Left lung (tissue), 10 donors: Measurements from ENCODE around the gene VSTM2B. TPM values are rescaled to one million over a fixed set of nuclear protein-coding genes. Genes with fewer than 3 reads are reported as not detected.
A peak's percentile ranks its signal among the peaks of the same experiment; 100 is the strongest.

Experiments
- ATAC-seq: fragments of 200-7000 bp; cut with Tn5 transposase; one replicate; pipeline ENCODE4 v1.9.1; 2020; ENCODE audit warnings: moderate library complexity
- DNase-seq, 4 donors: peaks; one replicate each; pipeline ENCODE4 v3.0.0-alpha.2; 2013 to 2020
- H3K27ac ChIP-seq, 2 donors: fragments of 200-600 bp; sonication (generic) in 1 of 2; one replicate each; pipeline versions ENCODE4 v1.5.0 to v1.8.0; 2020 to 2021
- H3K27me3 ChIP-seq, 2 donors: fragments of 200-600 bp; sonication (generic) in 1 of 2; one replicate each; pipeline versions ENCODE4 v1.5.0 to v1.8.0; 2020 to 2021
- H3K36me3 ChIP-seq, 2 donors: fragments of 200-600 bp; sonication (generic) in 1 of 2; one replicate each; pipeline versions ENCODE4 v1.5.0 to v1.8.0; 2020 to 2021
- H3K4me1 ChIP-seq, 2 donors: fragments of 200-600 bp; one replicate each; pipeline ENCODE4 v1.8.0; 2021
- H3K4me3 ChIP-seq, 2 donors: fragments of 200-600 bp; sonication (generic) in 1 of 2; one replicate each; pipeline versions ENCODE4 v1.5.0 to v1.8.0; 2020 to 2021; ENCODE audit warnings: mild to moderate bottlenecking in 1 of 2
- H3K9me3 ChIP-seq, 2 donors: fragments of 200-600 bp; sonication (generic) in 1 of 2; one replicate each; pipeline versions ENCODE4 v1.5.0 to v1.8.0; 2020 to 2021
- CTCF ChIP-seq, 2 donors: fragments of 200-600 bp; sonication (generic) in 1 of 2; IDR thresholded peaks; one replicate each; pipeline versions ENCODE4 v1.5.0 to v1.8.0; 2021; ENCODE audit warnings: antibody characterized with exemption in 2 of 2
- intact Hi-C, 2 donors: fragments of 100-400 bp; cut with DNase I; formaldehyde crosslinking; loops; one replicate each; pipeline versions ENCODE4 v1.11.2 to v1.14.2; 2022
- polyA plus RNA-seq, 6 donors: library from polyadenylated mRNA; unstranded; fragments of 120-200 nt; gene quantifications; one replicate each; pipeline ENCODE4 v1.2.1, GENCODE V29; 2013; ENCODE audit not compliant: insufficient read length in 6 of 6
- total RNA-seq, 2 donors: library from RNA; stranded (reverse); fragmentation: NEBNext Ultra II Directional; extraction: Animal tissue kit (Norgen Biotek cat#: 25700); gene quantifications; one replicate each; pipeline ENCODE4 v1.2.1, GENCODE V29; 2021
- donor health status: DM: no; HTN: yes; CAD: no.
- donor health status: DM: no; HTN: no; CAD: no.

VSTM2B gene
- total and polyA plus RNA-seq, 8 donors, result not detected

- intact Hi-C loops, result no loop called here
- no peak for TF ChIP-seq CTCF (IDR thresholded peaks at IDR 0.05)
- peak in 1 of 4 donors; percentile 46 for DNase-seq
- no peaks in the 10 kb centered on the region for H3K36me3 ChIP-seq
- H3K27me3 ChIP-seq, result peaks cover 0 to 36% of the 10 kb centered on the region in 2 donors
- no peaks in the 10 kb centered on the region for H3K4me1 ChIP-seq
- H3K4me3 ChIP-seq, result no peak overlapping the region
- no peak for ATAC-seq
- no peaks in the 10 kb centered on the region for H3K9me3 ChIP-seq
- no peak overlapping the region for H3K27ac ChIP-seq
Measured at GRCh38 chr19:29510701-29511265, 15.0 kb upstream of the VSTM2B start.

- no peak for TF ChIP-seq CTCF (IDR thresholded peaks at IDR 0.05)
- intact Hi-C loops, result no loop called here
- H3K27ac ChIP-seq, result no peak overlapping the region
- no peaks in the 10 kb centered on the region for H3K9me3 ChIP-seq
- peaks cover 0 to 36% of the 10 kb centered on the region in 2 donors for H3K27me3 ChIP-seq
- H3K4me3 ChIP-seq, result no peak overlapping the region
- DNase-seq (no peak), ATAC-seq (no peak)
- no peaks in the 10 kb centered on the region for H3K36me3 ChIP-seq
- no peaks in the 10 kb centered on the region for H3K4me1 ChIP-seq
Measured at GRCh38 chr19:29511768-29512167, 14.0 kb upstream of the VSTM2B start.

- Histone ChIP-seq H3K27ac (no peak overlapping the region), H3K4me1 (no peaks in the 10 kb centered on the region), H3K9me3 (no peaks in the 10 kb centered on the region), H3K4me3 (no peak overlapping the region), H3K27me3 (peaks cover 0 to 43% of the 10 kb centered on the region in 2 donors), H3K36me3 (no peaks in the 10 kb centered on the region)
- intact Hi-C loops, result no loop called here
- DNase-seq, result no peak
- TF ChIP-seq CTCF (IDR thresholded peaks at IDR 0.05), result no peak
- ATAC-seq, result no peak
Measured at GRCh38 chr19:29512748-29513147, 13.0 kb upstream of the VSTM2B start.

GRCh38 chr19:29514525-29515232, 11.1 kb upstream of the VSTM2B start:
- no peak for ATAC-seq
- Histone ChIP-seq H3K36me3 (no peaks in the 10 kb centered on the region), H3K9me3 (no peaks in the 10 kb centered on the region), H3K4me1 (no peaks in the 10 kb centered on the region), H3K27me3 (peaks cover 0 to 43% of the 10 kb centered on the region in 2 donors), H3K27ac (no peak overlapping the region), H3K4me3 (no peak overlapping the region)
- no peak for TF ChIP-seq CTCF (IDR thresholded peaks at IDR 0.05)
- intact Hi-C loops, result no loop called here
- peak in 1 of 4 donors; percentile 8 for DNase-seq

GRCh38 chr19:29515233-29515619, 10.6 kb upstream of the VSTM2B start:
- no peak for DNase-seq
- Histone ChIP-seq H3K4me3 (no peak overlapping the region), H3K4me1 (no peaks in the 10 kb centered on the region), H3K9me3 (no peaks in the 10 kb centered on the region), H3K27ac (no peak overlapping the region), H3K27me3 (peaks cover 0 to 45% of the 10 kb centered on the region in 2 donors), H3K36me3 (no peaks in the 10 kb centered on the region)
- ATAC-seq, result no peak
- TF ChIP-seq CTCF (IDR thresholded peaks at IDR 0.05), result no peak
- intact Hi-C loops, result no loop called here
